CD8-positive, alpha-beta memory T cell (primary cell): Measurements from ENCODE around the gene COL11A2. TPM values are rescaled to one million over a fixed set of nuclear protein-coding genes. Genes with fewer than 3 reads are reported as not detected.

ENCODE experiments used
- CTCF ChIA-PET: fragments of 350-600 bp; sonication (Branson Sonifier 250); formaldehyde crosslinking; loops from one replicate; lab custom pipeline; 2021; ENCODE audit warnings: antibody characterized with exemption; lab: Charles Lee
- POLR2A ChIA-PET: fragments of 350-600 bp; sonication (Branson Sonifier 250); formaldehyde crosslinking; loops from one replicate; lab custom pipeline; 2021; ENCODE audit warnings: antibody characterized with exemption; lab: Charles Lee
- DNase-seq, 5 donors: peaks; one replicate each; pipeline versions ENCODE4 v3.0.0 to v3.0.0-alpha.2; 2020 to 2022; ENCODE audit warnings: mixed read lengths in 1 of 5
- H3K27ac ChIP-seq: one replicate; pipeline ENCODE4 v1.7.0; 2013; ENCODE audit warnings: low read depth, mild to moderate bottlenecking, low read length, moderate library complexity
- H3K27me3 ChIP-seq: 2 replicates; pipeline ENCODE4 v1.7.0; 2013; ENCODE audit warnings: low read length, mild to moderate bottlenecking; ENCODE audit not compliant: insufficient read depth, poor library complexity, severe bottlenecking
- H3K36me3 ChIP-seq: 2 replicates; pipeline ENCODE4 v1.7.0; 2013; ENCODE audit warnings: mild to moderate bottlenecking, low read length, moderate library complexity; ENCODE audit not compliant: insufficient read depth
- H3K4me1 ChIP-seq: 2 replicates; pipeline ENCODE4 v1.7.0; 2013; ENCODE audit warnings: mild to moderate bottlenecking, low read length, moderate library complexity; ENCODE audit not compliant: insufficient read depth
- H3K4me3 ChIP-seq: 2 replicates; pipeline ENCODE4 v1.7.0; 2013; ENCODE audit warnings: mild to moderate bottlenecking, low read length
- H3K9me3 ChIP-seq: 2 replicates; pipeline ENCODE4 v1.7.0; 2013; ENCODE audit warnings: mild to moderate bottlenecking, low read length
- H3K27ac Mint-ChIP-seq, 8 donors: one replicate each; pipeline ENCODE4 v1.8.0; 2020 to 2021; ENCODE audit warnings: mixed read lengths in 8 of 8, mild to moderate bottlenecking in 6 of 8, inconsistent platforms in 3 of 8, moderate library complexity in 3 of 8
- H3K27me3 Mint-ChIP-seq, 2 donors: one replicate each; pipeline ENCODE4 v1.8.0; 2020 to 2021; ENCODE audit warnings: mixed read lengths in 2 of 2, mild to moderate bottlenecking in 1 of 2, moderate library complexity in 1 of 2
- H3K36me3 Mint-ChIP-seq, 3 donors: one replicate each; pipeline ENCODE4 v1.8.0; 2020 to 2021; ENCODE audit warnings: mixed read lengths in 3 of 3, inconsistent platforms in 1 of 3, mild to moderate bottlenecking in 1 of 3
- H3K4me1 Mint-ChIP-seq, 3 donors: one replicate each; pipeline ENCODE4 v1.8.0; 2020 to 2021; ENCODE audit warnings: mixed read lengths in 3 of 3, inconsistent platforms in 1 of 3, mild to moderate bottlenecking in 1 of 3
- H3K4me3 Mint-ChIP-seq, 7 donors: one replicate each; pipeline ENCODE4 v1.8.0; 2020 to 2021; ENCODE audit warnings: mixed read lengths in 7 of 7, mild to moderate bottlenecking in 6 of 7, moderate library complexity in 4 of 7, inconsistent platforms in 2 of 7
- H3K9me3 Mint-ChIP-seq, 5 donors: one replicate each; pipeline ENCODE4 v1.8.0; 2020 to 2022; ENCODE audit warnings: mixed read lengths in 5 of 5, mild to moderate bottlenecking in 3 of 5, moderate library complexity in 2 of 5, inconsistent platforms in 1 of 5
- polyA plus RNA-seq: library from polyadenylated mRNA; unstranded; fragments of 300-500 nt; fragmentation: Illumina TruSeq; gene quantifications from one replicate; pipeline ENCODE4 v1.2.3, GENCODE V29; 2021
- total RNA-seq, 2 experiments: library from RNA; stranded (reverse); gene quantifications; one replicate each; pipeline ENCODE4 v1.2.3, GENCODE V29; 2021

The COL11A2 gene
- total and polyA plus RNA-seq, 3 experiments from 2014 or later, result 0.69 to 1.1 TPM; not detected in 1

- H3K9me3 Mint-ChIP-seq, result no peaks in the 10 kb centered on the region
- H3K27ac ChIP-seq, result no peak overlapping the region
These were observed 2.2 kb upstream of the COL11A2 start for GRCh38 chr6:33194431-33194979.

GRCh38 chr6:33193619-33194018 is 1.4 kb upstream of the COL11A2 start:
- H3K27ac ChIP-seq, result no peak overlapping the region
- POLR2A ChIA-PET, result interaction anchor here (1.1 to 1.5 kb wide), 3 partner anchors 11 to 222 kb away, joined by 3 to 4 read pairs (median 4); partner anchors contain the start of gene HSD17B8
- DNase-seq, result no peak
- Mint-ChIP-seq H3K27me3 (peaks cover 12 to 29% of the 10 kb centered on the region in 2 donors), H3K27ac (peak overlapping the region in 2 of 8 donors; percentile 12 to 55), H3K9me3 (no peaks in the 10 kb centered on the region), H3K4me1 (peaks cover 28 to 39% (median 29%) of the 10 kb centered on the region in 3 donors), H3K36me3 (peaks cover 18 to 45% (median 20%) of the 10 kb centered on the region in 3 donors), H3K4me3 (peak overlapping the region in 4 of 7 donors; percentile 17 to 82 (median 55))
- no peak overlapping the region for H3K4me3 ChIP-seq
- CTCF ChIA-PET, result no interaction called here
- H3K27me3 ChIP-seq, result peaks cover 14% of the 10 kb centered on the region
- no peaks in the 10 kb centered on the region for H3K9me3 ChIP-seq
- H3K36me3 ChIP-seq, result peaks cover 27% of the 10 kb centered on the region
- H3K4me1 ChIP-seq, result peaks cover 30% of the 10 kb centered on the region

More at GRCh38 chr6:33194431-33194979, 2.2 kb upstream of the COL11A2 start:
- ChIA-PET POLR2A (interaction anchor here (1.5 kb wide), 1 partner anchor 222 kb away, joined by 3 read pairs; no protein-coding TSS in a partner anchor), CTCF (interaction anchor here (1.6 kb wide), 1 partner anchor 55 kb away, joined by 3 read pairs; no protein-coding TSS in a partner anchor)
- Mint-ChIP-seq H3K4me1 (peaks cover 36 to 48% (median 37%) of the 10 kb centered on the region in 3 donors), H3K27me3 (peaks cover 12 to 23% of the 10 kb centered on the region in 2 donors), H3K27ac (peak overlapping the region in 1 of 8 donors; percentile 8), H3K36me3 (peaks cover 17 to 49% (median 19%) of the 10 kb centered on the region in 3 donors), H3K4me3 (no peak overlapping the region)
- H3K36me3 ChIP-seq, result peaks cover 27% of the 10 kb centered on the region
- no peak overlapping the region for H3K4me3 ChIP-seq
- no peak for DNase-seq
- no peaks in the 10 kb centered on the region for H3K9me3 ChIP-seq
- H3K27me3 ChIP-seq, result peaks cover 12% of the 10 kb centered on the region
- peaks cover 36% of the 10 kb centered on the region for H3K4me1 ChIP-seq

- CTCF ChIA-PET, result no interaction called here
- peak in 2 of 5 donors; percentile 31 to 60 for DNase-seq
- POLR2A ChIA-PET, result interaction anchor here (1.1 to 1.5 kb wide), 3 partner anchors 12 to 221 kb away, joined by 3 to 4 read pairs (median 4); partner anchors contain the start of gene HSD17B8
These were observed 670 bp upstream of the COL11A2 start for GRCh38 chr6:33192671-33193602.

GRCh38 chr6:33191383-33192104 is 723 bp downstream of the COL11A2 start:
- peak overlapping the region in 6 of 7 donors; percentile 14 to 84 (median 46) for H3K4me3 Mint-ChIP-seq
- DNase-seq, result no peak
- peaks cover 24 to 49% of the 10 kb centered on the region in 2 donors for H3K27me3 Mint-ChIP-seq
- Histone ChIP-seq H3K27ac (no peak overlapping the region), H3K4me3 (no peak overlapping the region), H3K9me3 (no peaks in the 10 kb centered on the region), H3K4me1 (peaks cover 14% of the 10 kb centered on the region), H3K36me3 (peaks cover 20% of the 10 kb centered on the region), H3K27me3 (peaks cover 16% of the 10 kb centered on the region)
- H3K36me3 Mint-ChIP-seq, result peaks cover 9 to 30% (median 27%) of the 10 kb centered on the region in 3 donors
- no peak overlapping the region for H3K27ac Mint-ChIP-seq
- CTCF ChIA-PET, result interaction anchor here (1.3 kb wide), 1 partner anchor 9 kb away, joined by 3 read pairs; no protein-coding TSS in a partner anchor
- no peaks in the 10 kb centered on the region for H3K9me3 Mint-ChIP-seq
- POLR2A ChIA-PET, result no interaction called here
- peaks cover 11 to 23% (median 17%) of the 10 kb centered on the region in 3 donors for H3K4me1 Mint-ChIP-seq

More at GRCh38 chr6:33192671-33193602, 670 bp upstream of the COL11A2 start:
- Histone ChIP-seq H3K9me3 (no peaks in the 10 kb centered on the region), H3K36me3 (peaks cover 27% of the 10 kb centered on the region), H3K27ac (no peak overlapping the region), H3K4me1 (peaks cover 24% of the 10 kb centered on the region), H3K27me3 (peaks cover 16% of the 10 kb centered on the region), H3K4me3 (peak overlapping the region; percentile 50)
- Mint-ChIP-seq H3K4me1 (peaks cover 21 to 32% (median 25%) of the 10 kb centered on the region in 3 donors), H3K9me3 (no peaks in the 10 kb centered on the region), H3K4me3 (peak overlapping the region; percentile 68 to 89 (median 80)), H3K36me3 (peaks cover 17 to 42% (median 18%) of the 10 kb centered on the region in 3 donors), H3K27me3 (peaks cover 16 to 36% of the 10 kb centered on the region in 2 donors), H3K27ac (peak overlapping the region in 4 of 8 donors; percentile 63 to 80 (median 76))

- Mint-ChIP-seq H3K4me3 (no peak overlapping the region), H3K4me1 (peaks cover 11 to 23% (median 14%) of the 10 kb centered on the region in 3 donors), H3K9me3 (no peaks in the 10 kb centered on the region), H3K27ac (peak overlapping the region in 2 of 8 donors; percentile 16 to 52), H3K27me3 (peaks cover 24 to 51% of the 10 kb centered on the region in 2 donors), H3K36me3 (peaks cover 5 to 23% (median 20%) of the 10 kb centered on the region in 3 donors)
- H3K9me3 ChIP-seq, result no peaks in the 10 kb centered on the region
- H3K27ac ChIP-seq, result no peak overlapping the region
- peaks cover 16% of the 10 kb centered on the region for H3K27me3 ChIP-seq
- CTCF ChIA-PET, result interaction anchor here (1.3 kb wide), 1 partner anchor 176 kb away, joined by 4 read pairs; no protein-coding TSS in a partner anchor
- peaks cover 10% of the 10 kb centered on the region for H3K36me3 ChIP-seq
- POLR2A ChIA-PET, result no interaction called here
- DNase-seq, result no peak
- H3K4me3 ChIP-seq, result no peak overlapping the region
- H3K4me1 ChIP-seq, result peaks cover 14% of the 10 kb centered on the region
These were observed 1.7 kb downstream of the COL11A2 start for GRCh38 chr6:33190504-33191107.

- Mint-ChIP-seq H3K27ac (peak overlapping the region in 2 of 8 donors; percentile 47 to 52), H3K9me3 (no peaks in the 10 kb centered on the region), H3K4me3 (no peak overlapping the region), H3K27me3 (peaks cover 24 to 51% of the 10 kb centered on the region in 2 donors), H3K36me3 (peaks cover 3 to 22% (median 13%) of the 10 kb centered on the region in 3 donors), H3K4me1 (peaks cover 11 to 23% (median 13%) of the 10 kb centered on the region in 3 donors)
- ChIA-PET CTCF (interaction anchor here (1.2 to 1.3 kb wide), 2 partner anchors 9 to 176 kb away, joined by 3 to 4 read pairs; no protein-coding TSS in a partner anchor), POLR2A (no interaction called here)
- Histone ChIP-seq H3K36me3 (peaks cover 2% of the 10 kb centered on the region), H3K27ac (no peak overlapping the region), H3K9me3 (no peaks in the 10 kb centered on the region), H3K4me1 (peaks cover 14% of the 10 kb centered on the region), H3K4me3 (no peak overlapping the region), H3K27me3 (peaks cover 16% of the 10 kb centered on the region)
- DNase-seq, result no peak
These were observed 2.4 kb downstream of the COL11A2 start for GRCh38 chr6:33189625-33190448.
